SK-N-SH treated with all-trans-retinoic acid at 6 μM for 48 hours (cell line): ENCODE results near the gene CHRD.

Experiments used
- ARNTL ChIP-seq: fragments of 450-650 bp; formaldehyde crosslinking; IDR thresholded peaks from 2 replicates; pipeline ENCODE4 v1.5.0; 2020; ENCODE audit warnings: low read depth, mild to moderate bottlenecking, moderate library complexity, borderline replicate concordance
- ESRRG ChIP-seq: fragments of 250-450 bp; sonication (Bioruptor Pico); IDR thresholded peaks from 2 replicates; pipeline ENCODE4 v1.6.1; 2021; ENCODE audit warnings: mild to moderate bottlenecking
- ISL1 ChIP-seq: fragments of 250-450 bp; sonication (Bioruptor Pico); IDR thresholded peaks from 2 replicates; pipeline ENCODE4 v2.1.2; 2022; ENCODE audit warnings: mild to moderate bottlenecking, moderate library complexity
- RARB ChIP-seq: fragments of 250-450 bp; sonication (Bioruptor Pico); IDR thresholded peaks from 2 replicates; pipeline ENCODE4 v1.8.0; 2021; ENCODE audit warnings: mild to moderate bottlenecking, moderate library complexity
- SNAI2 ChIP-seq: fragments of 250-450 bp; sonication (Bioruptor Pico); IDR thresholded peaks from 2 replicates; pipeline ENCODE4 v1.5.0; 2020; ENCODE audit warnings: mild to moderate bottlenecking, moderate library complexity
- TCF4 ChIP-seq: fragments of 250-450 bp; sonication (Bioruptor Pico); IDR thresholded peaks from 2 replicates; pipeline ENCODE4 v1.8.0; 2021; ENCODE audit warnings: mild to moderate bottlenecking, moderate library complexity, borderline replicate concordance
- ZC3H10 ChIP-seq: fragments of 250-450 bp; sonication (Bioruptor Pico); IDR thresholded peaks from 2 replicates; pipeline ENCODE4 v1.5.1; 2021; ENCODE audit warnings: mild to moderate bottlenecking, moderate library complexity
- ZFP3 ChIP-seq: fragments of 250-450 bp; sonication (Bioruptor Pico); IDR thresholded peaks from 2 replicates; pipeline ENCODE4 v1.5.0; 2020; ENCODE audit warnings: mild to moderate bottlenecking, moderate library complexity
- ZFP30 ChIP-seq: fragments of 450-650 bp; formaldehyde crosslinking; IDR thresholded peaks from 2 replicates; pipeline ENCODE4 v1.5.0; 2022; ENCODE audit warnings: mild to moderate bottlenecking, moderate library complexity
- TF ChIP-seq, protein P1 (sequence below): fragments of 250-450 bp; sonication (Bioruptor Pico); IDR thresholded peaks from 2 replicates; pipeline ENCODE4 v1.5.1; 2021; ENCODE audit warnings: mild to moderate bottlenecking, moderate library complexity
- TF ChIP-seq, protein P2 (sequence below): fragments of 250-450 bp; sonication (Bioruptor Pico); IDR thresholded peaks from 2 replicates; pipeline ENCODE4 v1.5.1; 2020; ENCODE audit warnings: low read depth, mild to moderate bottlenecking, moderate library complexity
- TF ChIP-seq, protein P3 (sequence below): fragments of 250-450 bp; sonication (Bioruptor Pico); IDR thresholded peaks from 2 replicates; pipeline ENCODE4 v1.5.0; 2020; ENCODE audit warnings: mild to moderate bottlenecking, moderate library complexity
- TF ChIP-seq, protein P4 (sequence below): fragments of 250-450 bp; sonication (Bioruptor Pico); IDR thresholded peaks from 2 replicates; pipeline ENCODE4 v1.8.0; 2020; ENCODE audit warnings: mild to moderate bottlenecking, moderate library complexity, borderline replicate concordance

DNA sequence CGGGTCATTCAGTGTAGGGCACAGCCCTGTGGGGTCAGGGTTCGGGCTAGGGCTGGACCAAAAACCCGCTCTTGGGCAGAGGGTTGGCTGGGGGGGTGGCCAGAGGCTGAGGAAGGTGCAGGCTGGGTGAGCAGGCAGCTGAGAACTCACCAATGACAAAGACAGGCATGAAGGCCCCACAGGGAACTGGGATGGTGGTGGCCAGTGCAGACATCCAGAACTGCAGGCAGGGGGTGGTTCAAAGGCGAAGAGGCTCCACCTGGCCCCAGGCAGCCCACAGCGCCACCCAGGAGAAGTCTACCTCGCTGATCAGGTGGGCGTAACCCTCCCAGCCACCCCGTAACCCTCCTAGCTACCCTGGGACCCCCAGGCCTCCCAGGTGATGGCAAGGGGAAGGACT lies 25.1 kb upstream of the CHRD start:
- TF ChIP-seq, protein P1, sequence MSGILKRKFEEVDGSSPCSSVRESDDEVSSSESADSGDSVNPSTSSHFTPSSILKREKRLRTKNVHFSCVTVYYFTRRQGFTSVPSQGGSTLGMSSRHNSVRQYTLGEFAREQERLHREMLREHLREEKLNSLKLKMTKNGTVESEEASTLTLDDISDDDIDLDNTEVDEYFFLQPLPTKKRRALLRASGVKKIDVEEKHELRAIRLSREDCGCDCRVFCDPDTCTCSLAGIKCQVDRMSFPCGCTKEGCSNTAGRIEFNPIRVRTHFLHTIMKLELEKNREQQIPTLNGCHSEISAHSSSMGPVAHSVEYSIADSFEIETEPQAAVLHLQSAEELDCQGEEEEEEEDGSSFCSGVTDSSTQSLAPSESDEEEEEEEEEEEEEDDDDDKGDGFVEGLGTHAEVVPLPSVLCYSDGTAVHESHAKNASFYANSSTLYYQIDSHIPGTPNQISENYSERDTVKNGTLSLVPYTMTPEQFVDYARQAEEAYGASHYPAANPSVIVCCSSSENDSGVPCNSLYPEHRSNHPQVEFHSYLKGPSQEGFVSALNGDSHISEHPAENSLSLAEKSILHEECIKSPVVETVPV (CRISPR knock-in tag): no peak
- TF ChIP-seq ARNTL (no peak), ESRRG (CRISPR knock-in tag) (no peak), RARB (no peak), ISL1 (CRISPR knock-in tag) (no peak), ZFP3 (CRISPR knock-in tag) (no peak), ZC3H10 (CRISPR knock-in tag) (no peak), ZFP30 (CRISPR knock-in tag) (no peak), TCF4 (CRISPR knock-in tag) (no peak), SNAI2 (CRISPR knock-in tag) (no peak)
- TF ChIP-seq, protein P2, sequence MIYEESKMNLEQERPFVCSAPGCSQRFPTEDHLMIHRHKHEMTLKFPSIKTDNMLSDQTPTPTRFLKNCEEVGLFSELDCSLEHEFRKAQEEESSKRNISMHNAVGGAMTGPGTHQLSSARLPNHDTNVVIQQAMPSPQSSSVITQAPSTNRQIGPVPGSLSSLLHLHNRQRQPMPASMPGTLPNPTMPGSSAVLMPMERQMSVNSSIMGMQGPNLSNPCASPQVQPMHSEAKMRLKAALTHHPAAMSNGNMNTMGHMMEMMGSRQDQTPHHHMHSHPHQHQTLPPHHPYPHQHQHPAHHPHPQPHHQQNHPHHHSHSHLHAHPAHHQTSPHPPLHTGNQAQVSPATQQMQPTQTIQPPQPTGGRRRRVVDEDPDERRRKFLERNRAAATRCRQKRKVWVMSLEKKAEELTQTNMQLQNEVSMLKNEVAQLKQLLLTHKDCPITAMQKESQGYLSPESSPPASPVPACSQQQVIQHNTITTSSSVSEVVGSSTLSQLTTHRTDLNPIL (CRISPR knock-in tag): no peak
- TF ChIP-seq, protein P3, sequence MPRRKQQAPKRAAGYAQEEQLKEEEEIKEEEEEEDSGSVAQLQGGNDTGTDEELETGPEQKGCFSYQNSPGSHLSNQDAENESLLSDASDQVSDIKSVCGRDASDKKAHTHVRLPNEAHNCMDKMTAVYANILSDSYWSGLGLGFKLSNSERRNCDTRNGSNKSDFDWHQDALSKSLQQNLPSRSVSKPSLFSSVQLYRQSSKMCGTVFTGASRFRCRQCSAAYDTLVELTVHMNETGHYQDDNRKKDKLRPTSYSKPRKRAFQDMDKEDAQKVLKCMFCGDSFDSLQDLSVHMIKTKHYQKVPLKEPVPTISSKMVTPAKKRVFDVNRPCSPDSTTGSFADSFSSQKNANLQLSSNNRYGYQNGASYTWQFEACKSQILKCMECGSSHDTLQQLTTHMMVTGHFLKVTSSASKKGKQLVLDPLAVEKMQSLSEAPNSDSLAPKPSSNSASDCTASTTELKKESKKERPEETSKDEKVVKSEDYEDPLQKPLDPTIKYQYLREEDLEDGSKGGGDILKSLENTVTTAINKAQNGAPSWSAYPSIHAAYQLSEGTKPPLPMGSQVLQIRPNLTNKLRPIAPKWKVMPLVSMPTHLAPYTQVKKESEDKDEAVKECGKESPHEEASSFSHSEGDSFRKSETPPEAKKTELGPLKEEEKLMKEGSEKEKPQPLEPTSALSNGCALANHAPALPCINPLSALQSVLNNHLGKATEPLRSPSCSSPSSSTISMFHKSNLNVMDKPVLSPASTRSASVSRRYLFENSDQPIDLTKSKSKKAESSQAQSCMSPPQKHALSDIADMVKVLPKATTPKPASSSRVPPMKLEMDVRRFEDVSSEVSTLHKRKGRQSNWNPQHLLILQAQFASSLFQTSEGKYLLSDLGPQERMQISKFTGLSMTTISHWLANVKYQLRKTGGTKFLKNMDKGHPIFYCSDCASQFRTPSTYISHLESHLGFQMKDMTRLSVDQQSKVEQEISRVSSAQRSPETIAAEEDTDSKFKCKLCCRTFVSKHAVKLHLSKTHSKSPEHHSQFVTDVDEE: no peak
- TF ChIP-seq, protein P4, sequence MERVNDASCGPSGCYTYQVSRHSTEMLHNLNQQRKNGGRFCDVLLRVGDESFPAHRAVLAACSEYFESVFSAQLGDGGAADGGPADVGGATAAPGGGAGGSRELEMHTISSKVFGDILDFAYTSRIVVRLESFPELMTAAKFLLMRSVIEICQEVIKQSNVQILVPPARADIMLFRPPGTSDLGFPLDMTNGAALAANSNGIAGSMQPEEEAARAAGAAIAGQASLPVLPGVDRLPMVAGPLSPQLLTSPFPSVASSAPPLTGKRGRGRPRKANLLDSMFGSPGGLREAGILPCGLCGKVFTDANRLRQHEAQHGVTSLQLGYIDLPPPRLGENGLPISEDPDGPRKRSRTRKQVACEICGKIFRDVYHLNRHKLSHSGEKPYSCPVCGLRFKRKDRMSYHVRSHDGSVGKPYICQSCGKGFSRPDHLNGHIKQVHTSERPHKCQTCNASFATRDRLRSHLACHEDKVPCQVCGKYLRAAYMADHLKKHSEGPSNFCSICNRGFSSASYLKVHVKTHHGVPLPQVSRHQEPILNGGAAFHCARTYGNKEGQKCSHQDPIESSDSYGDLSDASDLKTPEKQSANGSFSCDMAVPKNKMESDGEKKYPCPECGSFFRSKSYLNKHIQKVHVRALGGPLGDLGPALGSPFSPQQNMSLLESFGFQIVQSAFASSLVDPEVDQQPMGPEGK (CRISPR knock-in tag): no peak
